ENCODE measurements around the gene ILDR2.
A peak's percentile ranks its signal among the peaks of the same experiment; 100 is the strongest.

ILDR2 gene

GRCh38 chr1:166975361-166976129 lies at the start of gene ILDR2:
TSS of gene ILDR2 (minus strand) at chr1:166975540. CDS start at chr1:166975268, 272 bp downstream.
- Histone ChIP-seq H3K27ac (ENCODE audit: poor library complexity, severe bottlenecking) (no peak within 1 kb of the TSS), H3K4me1 (ENCODE audit: insufficient read depth, poor library complexity, severe bottlenecking) (no peaks in the 10 kb centered on the region), H3K27me3 (ENCODE audit: insufficient read depth, poor library complexity, severe bottlenecking) (peaks cover 57% of the 10 kb centered on the region), H3K36me3 (ENCODE audit: low read depth) (no peaks in the 10 kb centered on the region), H3K4me3 (ENCODE audit: severe bottlenecking) (peak within 1 kb of the TSS; percentile 36), H3K9me3 (ENCODE audit: severe bottlenecking) (no peaks in the 10 kb centered on the region)
- peak; percentile 66 for ATAC-seq (ENCODE audit: low read depth)
- no peak for DNase-seq (ENCODE audit: low spot score)
- TF ChIP-seq CTCF (IDR thresholded peaks at IDR 0.05; ENCODE audit: poor library complexity, severe bottlenecking) = peak; percentile 33

GRCh38 chr1:167022384-167022783 lies 47.0 kb upstream of the ILDR2 start:
- no peak overlapping the region for H3K27ac ChIP-seq (ENCODE audit: poor library complexity, severe bottlenecking)
- no peaks in the 10 kb centered on the region for H3K36me3 ChIP-seq (ENCODE audit: low read depth)
- H3K4me3 ChIP-seq (ENCODE audit: severe bottlenecking) = no peak overlapping the region
- H3K27me3 ChIP-seq (ENCODE audit: insufficient read depth, poor library complexity, severe bottlenecking) = no peaks in the 10 kb centered on the region
- no peaks in the 10 kb centered on the region for H3K9me3 ChIP-seq (ENCODE audit: severe bottlenecking)
- no peaks in the 10 kb centered on the region for H3K4me1 ChIP-seq (ENCODE audit: insufficient read depth, poor library complexity, severe bottlenecking)
- DNase-seq (ENCODE audit: low spot score) = no peak
- no peak for ATAC-seq (ENCODE audit: low read depth)
- no peak for TF ChIP-seq CTCF (IDR thresholded peaks at IDR 0.05; ENCODE audit: poor library complexity, severe bottlenecking)

GRCh38 chr1:167016100-167016750 lies 40.9 kb upstream of the ILDR2 start:
- Histone ChIP-seq H3K27ac (ENCODE audit: poor library complexity, severe bottlenecking) (no peak overlapping the region), H3K4me3 (ENCODE audit: severe bottlenecking) (no peak overlapping the region), H3K36me3 (ENCODE audit: low read depth) (no peaks in the 10 kb centered on the region), H3K4me1 (ENCODE audit: insufficient read depth, poor library complexity, severe bottlenecking) (no peaks in the 10 kb centered on the region), H3K27me3 (ENCODE audit: insufficient read depth, poor library complexity, severe bottlenecking) (no peaks in the 10 kb centered on the region), H3K9me3 (ENCODE audit: severe bottlenecking) (no peaks in the 10 kb centered on the region)
- TF ChIP-seq CTCF (IDR thresholded peaks at IDR 0.05; ENCODE audit: poor library complexity, severe bottlenecking) = no peak
- DNase-seq (ENCODE audit: low spot score) (no peak), ATAC-seq (ENCODE audit: low read depth) (no peak)

GRCh38 chr1:167013108-167013929 lies 38.0 kb upstream of the ILDR2 start:
- no peak for TF ChIP-seq CTCF (IDR thresholded peaks at IDR 0.05; ENCODE audit: poor library complexity, severe bottlenecking)
- Histone ChIP-seq H3K4me1 (ENCODE audit: insufficient read depth, poor library complexity, severe bottlenecking) (no peaks in the 10 kb centered on the region), H3K27me3 (ENCODE audit: insufficient read depth, poor library complexity, severe bottlenecking) (no peaks in the 10 kb centered on the region), H3K27ac (ENCODE audit: poor library complexity, severe bottlenecking) (no peak overlapping the region), H3K4me3 (ENCODE audit: severe bottlenecking) (no peak overlapping the region), H3K9me3 (ENCODE audit: severe bottlenecking) (no peaks in the 10 kb centered on the region), H3K36me3 (ENCODE audit: low read depth) (no peaks in the 10 kb centered on the region)
- DNase-seq (ENCODE audit: low spot score) = no peak
- ATAC-seq (ENCODE audit: low read depth) = no peak
